D721Med (cell line): ENCODE results near the gene S100A12.

Experiments used
- DNase-seq: peaks from one replicate; pipeline ENCODE4 v3.0.0; 2011; ENCODE audit warnings: low spot score; ENCODE audit not compliant: insufficient read length
- FAIRE-seq: peaks from 2 replicates; lab custom pipeline; 2011; peaks lifted over from hg19 to GRCh38; lab: Jason Lieb, UNC
- CTCF ChIP-seq: IDR thresholded peaks from 2 replicates; pipeline ENCODE4 v1.5.1; 2012; ENCODE audit warnings: mild to moderate bottlenecking, control low read depth; ENCODE audit not compliant: insufficient read depth; ENCODE audit errors: missing control alignments

S100A12 gene

GRCh38 chr1:153371231-153371630 is 4.2 kb downstream of the S100A12 start:
- FAIRE-seq (no peak), DNase-seq (no peak)
- no peak for TF ChIP-seq CTCF

GRCh38 chr1:153370146-153370545 is 5.3 kb downstream of the S100A12 start:
- DNase-seq (no peak), FAIRE-seq (no peak)
- TF ChIP-seq CTCF: no peak

GRCh38 chr1:153368495-153368894 is 6.9 kb downstream of the S100A12 start:
- no peak for FAIRE-seq
- no peak for TF ChIP-seq CTCF

GRCh38 chr1:153367090-153367489 is 8.3 kb downstream of the S100A12 start:
- DNase-seq (no peak), FAIRE-seq (no peak)
- no peak for TF ChIP-seq CTCF

More at GRCh38 chr1:153368495-153368894, 6.9 kb downstream of the S100A12 start:
- no peak for DNase-seq

GRCh38 chr1:153366261-153366660 is 9.2 kb downstream of the S100A12 start:
- no peak for FAIRE-seq
- no peak for DNase-seq
- TF ChIP-seq CTCF: no peak

- DNase-seq (no peak), FAIRE-seq (no peak)
- TF ChIP-seq CTCF: no peak
Measured at GRCh38 chr1:153365696-153366095, 9.7 kb downstream of the S100A12 start.

GRCh38 chr1:153364766-153365666 is 10.4 kb downstream of the S100A12 start:
- no peak for TF ChIP-seq CTCF
- FAIRE-seq: no peak
- no peak for DNase-seq
